Gastroesophageal sphincter (tissue), 4 donors: ENCODE results near the gene KANK2. TPM values are rescaled to one million over a fixed set of nuclear protein-coding genes. Genes with fewer than 3 reads are reported as not detected.
A peak's percentile ranks its signal among the peaks of the same experiment; 100 is the strongest.
"Not testable (repeated sequence)": the region's sequence is repeated elsewhere in the genome, so short reads cannot be mapped to it uniquely, and the experiment has no call there.

ENCODE experiments used
- ATAC-seq: fragments of 150-250 bp; one replicate; pipeline ENCODE4 v1.9.1; 2016; ENCODE audit warnings: mild to moderate bottlenecking, moderate library complexity
- H3K27ac ChIP-seq, 4 donors: fragments of 200-600 bp; sonication (generic) in 3 of 4; 1 replicate in 3 of 4; 2 replicates in 1 of 4; pipeline ENCODE4 v1.5.1; 2016 to 2019
- H3K27me3 ChIP-seq: fragments of 200-600 bp; sonication (generic); one replicate; pipeline ENCODE4 v1.5.1; 2019
- H3K36me3 ChIP-seq, 2 donors: fragments of 200-600 bp; sonication (generic); one replicate each; pipeline ENCODE4 v1.5.1; 2019; ENCODE audit warnings: control low read depth in 1 of 2
- H3K4me1 ChIP-seq, 3 donors: fragments of 200-600 bp; sonication (generic); 1 replicate in 2 of 3; 2 replicates in 1 of 3; pipeline ENCODE4 v1.5.1; 2016 to 2019; ENCODE audit warnings: control low read depth in 2 of 3
- H3K4me3 ChIP-seq, 2 donors: fragments of 200-600 bp; sonication (generic); one replicate each; pipeline ENCODE4 v1.5.1; 2019; ENCODE audit warnings: mild to moderate bottlenecking in 1 of 2, moderate library complexity in 1 of 2
- H3K9me3 ChIP-seq, 3 donors: fragments of 200-600 bp; sonication (generic); one replicate each; pipeline ENCODE4 v1.5.1; 2017 to 2019; ENCODE audit warnings: control low read depth in 2 of 3
- CTCF ChIP-seq, 4 experiments: fragments of 200-600 bp in 2 of 4; fragments of 450-650 bp in 2 of 4; sonication (generic) in 1 of 4; IDR thresholded peaks; one replicate each; pipeline ENCODE4 v1.5.1; 2017 to 2019; ENCODE audit warnings: antibody characterized with exemption in 4 of 4, mild to moderate bottlenecking in 2 of 4, moderate library complexity in 2 of 4
- EP300 ChIP-seq: sonication (generic); formaldehyde crosslinking; IDR thresholded peaks from one replicate; pipeline ENCODE4 v1.6.1; 2017; ENCODE audit warnings: antibody characterized with exemption, mild to moderate bottlenecking
- POLR2A ChIP-seq, 2 donors: fragments of 450-650 bp; IDR thresholded peaks; one replicate each; pipeline ENCODE4 v1.6.1; 2017; ENCODE audit warnings: antibody characterized with exemption in 2 of 2, mild to moderate bottlenecking in 2 of 2, moderate library complexity in 1 of 2
- POLR2AphosphoS5 ChIP-seq: sonication (generic); formaldehyde crosslinking; IDR thresholded peaks from one replicate; pipeline ENCODE4 v1.6.1; 2017; ENCODE audit warnings: antibody characterized with exemption
- WGBS, 2 donors: methylation state at CpG; one replicate each; pipeline ENCODE4 v1.1.5; 2018; ENCODE audit warnings: low coverage in 1 of 2; 5-methylcytosine and 5-hydroxymethylcytosine counted together
- total RNA-seq, 4 donors: library from RNA; depleted of rRNA; stranded (reverse); fragments of >200 nt; gene quantifications; one replicate each; pipeline ENCODE4 v1.1.0, GENCODE V29; 2016

The KANK2 gene
- total RNA-seq, 4 donors from 2014 or later, result 913 to 1,808 (median 1,065) TPM

- TF ChIP-seq POLR2AphosphoS5, result no peak
- TF ChIP-seq EP300, result no peak
- TF ChIP-seq POLR2A (IDR thresholded peaks at IDR 0.05), result no peak
- TF ChIP-seq CTCF (IDR thresholded peaks at IDR 0.05), result no peak
- H3K27me3 ChIP-seq, result no peaks in the 10 kb centered on the region
- 30 to 47% methylated on average over 9 to 11 of the region's 11 CpGs for WGBS, 2 donors
- peak overlapping the region in 1 of 2 donors; percentile 23 for H3K4me3 ChIP-seq
- no peak for ATAC-seq
- peaks cover 0 to 51% of the 10 kb centered on the region in 2 donors for H3K36me3 ChIP-seq
- H3K27ac ChIP-seq, result peak overlapping the region; percentile 84 to 95 (median 86)
- peaks cover 8 to 98% (median 41%) of the 10 kb centered on the region in 3 donors for H3K4me1 ChIP-seq
- no peaks in the 10 kb centered on the region for H3K9me3 ChIP-seq
Observed at GRCh38 chr19:11164296-11164695, 33.0 kb downstream of the KANK2 start.

- 85 to 90% methylated on average over 2 of the region's 2 CpGs for WGBS, 2 donors
- Histone ChIP-seq H3K27ac (peak overlapping the region; percentile 69 to 87 (median 80)), H3K36me3 (peaks cover 0 to 14% of the 10 kb centered on the region in 2 donors), H3K4me1 (peaks cover 5 to 99% (median 38%) of the 10 kb centered on the region in 3 donors)
- not testable (repeated sequence) for ATAC-seq, H3K9me3 ChIP-seq, H3K27me3 ChIP-seq, H3K4me3 ChIP-seq
Observed at GRCh38 chr19:11160440-11160768, 36.9 kb downstream of the KANK2 start.

- peak; percentile 62 for ATAC-seq
- no peaks in the 10 kb centered on the region for H3K9me3 ChIP-seq
- WGBS, 2 donors, result 17 to 18% methylated on average over 11 to 16 of the region's 16 CpGs
- H3K4me1 ChIP-seq, result peaks cover 4 to 99% (median 38%) of the 10 kb centered on the region in 3 donors
- no peaks in the 10 kb centered on the region for H3K27me3 ChIP-seq
- H3K27ac ChIP-seq, result peak overlapping the region; percentile 69 to 87 (median 82)
- no peak overlapping the region for H3K4me3 ChIP-seq
- TF ChIP-seq EP300, result no peak
- TF ChIP-seq CTCF (IDR thresholded peaks at IDR 0.05), result peak in 3 of 4 experiments; percentile 6 to 36 (median 14)
- TF ChIP-seq POLR2AphosphoS5, result peak; percentile 91
- H3K36me3 ChIP-seq, result peaks cover 0 to 14% of the 10 kb centered on the region in 2 donors
Observed at GRCh38 chr19:11159598-11160439, 37.5 kb downstream of the KANK2 start.

GRCh38 chr19:11155373-11156120 is 41.8 kb downstream of the KANK2 start, which contains the start of gene SPC24:
Gene SPC24 (minus strand): TSS chr19:11155782. CDS start chr19:11155776, 6 bp downstream.
- TF ChIP-seq EP300 (no peak), POLR2A (IDR thresholded peaks at IDR 0.05) (no peak), CTCF (IDR thresholded peaks at IDR 0.05) (peak in 1 of 4 experiments; percentile 13), POLR2AphosphoS5 (peak; percentile 12)
- no peaks in the 10 kb centered on the region for H3K27me3 ChIP-seq
- peak within 1 kb of the TSS; percentile 52 to 87 (median 84) for H3K27ac ChIP-seq
- WGBS, 2 donors, result 0% methylated on average over 9 of the region's 50 CpGs; no CpG with 5 or more reads in 1 of the 2 donors
- H3K4me3 ChIP-seq, result peak within 1 kb of the TSS; percentile 29 to 60
- ATAC-seq, result peak; percentile 87
- no peaks in the 10 kb centered on the region for H3K36me3 ChIP-seq
- H3K9me3 ChIP-seq, result no peaks in the 10 kb centered on the region
- H3K4me1 ChIP-seq, result peaks cover 0 to 95% (median 43%) of the 10 kb centered on the region in 3 donors

- H3K4me3 ChIP-seq, result no peak overlapping the region
- TF ChIP-seq CTCF (IDR thresholded peaks at IDR 0.05) (no peak), POLR2A (IDR thresholded peaks at IDR 0.05) (no peak), POLR2AphosphoS5 (no peak), EP300 (no peak)
- peak overlapping the region; percentile 9 to 87 (median 72) for H3K27ac ChIP-seq
- no peaks in the 10 kb centered on the region for H3K9me3 ChIP-seq
- H3K36me3 ChIP-seq, result no peaks in the 10 kb centered on the region
- no peak for ATAC-seq
- WGBS, 2 donors, result 39 to 44% methylated on average over 1 to 5 of the region's 6 CpGs
- no peaks in the 10 kb centered on the region for H3K27me3 ChIP-seq
- H3K4me1 ChIP-seq, result peaks cover 0 to 91% (median 39%) of the 10 kb centered on the region in 3 donors
Observed at GRCh38 chr19:11154683-11155047, 42.7 kb downstream of the KANK2 start.
